Coronary artery (tissue), 2 donors: Measurements from ENCODE around the gene HSPB9.
A peak's percentile ranks its signal among the peaks of the same experiment; 100 is the strongest.

Source experiments
- DNase-seq: peaks from one replicate; pipeline ENCODE4 v3.0.0-alpha.2; 2017; ENCODE audit warnings: low spot score
- H3K27ac ChIP-seq, 2 donors: fragments of 200-600 bp; sonication (generic); one replicate each; pipeline ENCODE4 v1.5.1; 2016 to 2019
- H3K4me3 ChIP-seq: fragments of 200-600 bp; sonication (generic); 2 replicates; pipeline ENCODE4 v1.5.1; 2016; ENCODE audit warnings: mild to moderate bottlenecking, moderate library complexity
- CTCF ChIP-seq: fragments of 200-600 bp; sonication (generic); IDR thresholded peaks from one replicate; pipeline ENCODE4 v1.5.1; 2019; ENCODE audit warnings: antibody characterized with exemption

Gene HSPB9

GRCh38 chr17:42130310-42130936 is 7.8 kb downstream of the HSPB9 start:
- no peak overlapping the region for H3K4me3 ChIP-seq
- DNase-seq, result no peak
- TF ChIP-seq CTCF, result no peak
- H3K27ac ChIP-seq, result peak overlapping the region; percentile 7 to 78

GRCh38 chr17:42131232-42131631 is 8.6 kb downstream of the HSPB9 start:
- DNase-seq, result no peak
- no peak overlapping the region for H3K4me3 ChIP-seq
- H3K27ac ChIP-seq, result peak overlapping the region in 1 of 2 donors; percentile 78
- TF ChIP-seq CTCF, result no peak

- peak overlapping the region in 1 of 2 donors; percentile 78 for H3K27ac ChIP-seq
Measured at GRCh38 chr17:42131981-42132432, 9.4 kb downstream of the HSPB9 start.

GRCh38 chr17:42132941-42133340 is 10.3 kb downstream of the HSPB9 start:
- no peak for TF ChIP-seq CTCF
- no peak for DNase-seq
- H3K4me3 ChIP-seq, result no peak overlapping the region
- H3K27ac ChIP-seq, result peak overlapping the region; percentile 19 to 80

More at GRCh38 chr17:42131981-42132432, 9.4 kb downstream of the HSPB9 start:
- TF ChIP-seq CTCF, result no peak
- no peak overlapping the region for H3K4me3 ChIP-seq
- no peak for DNase-seq

GRCh38 chr17:42133461-42134041 is 10.9 kb downstream of the HSPB9 start:
- DNase-seq, result no peak
- Histone ChIP-seq H3K4me3 (no peak overlapping the region), H3K27ac (peak overlapping the region in 1 of 2 donors; percentile 80)
- no peak for TF ChIP-seq CTCF

- TF ChIP-seq CTCF, result no peak
- DNase-seq, result no peak
- H3K27ac ChIP-seq, result peak overlapping the region; percentile 21 to 83
- no peak overlapping the region for H3K4me3 ChIP-seq
Measured at GRCh38 chr17:42135151-42135550, 12.5 kb downstream of the HSPB9 start.
